Skeletal muscle cell (primary cell): Measurements from ENCODE around the gene VPS35.

ENCODE experiments used
- DNase-seq: peaks from one replicate; pipeline ENCODE4 v3.0.0-alpha.2; 2010; ENCODE audit warnings: low read depth
- H3K4me3 ChIP-seq: 2 replicates; pipeline ENCODE4 v1.5.1; 2011; ENCODE audit warnings: low read depth, mild to moderate bottlenecking, control low read depth, low read length, moderate library complexity

VPS35 gene

DNA sequence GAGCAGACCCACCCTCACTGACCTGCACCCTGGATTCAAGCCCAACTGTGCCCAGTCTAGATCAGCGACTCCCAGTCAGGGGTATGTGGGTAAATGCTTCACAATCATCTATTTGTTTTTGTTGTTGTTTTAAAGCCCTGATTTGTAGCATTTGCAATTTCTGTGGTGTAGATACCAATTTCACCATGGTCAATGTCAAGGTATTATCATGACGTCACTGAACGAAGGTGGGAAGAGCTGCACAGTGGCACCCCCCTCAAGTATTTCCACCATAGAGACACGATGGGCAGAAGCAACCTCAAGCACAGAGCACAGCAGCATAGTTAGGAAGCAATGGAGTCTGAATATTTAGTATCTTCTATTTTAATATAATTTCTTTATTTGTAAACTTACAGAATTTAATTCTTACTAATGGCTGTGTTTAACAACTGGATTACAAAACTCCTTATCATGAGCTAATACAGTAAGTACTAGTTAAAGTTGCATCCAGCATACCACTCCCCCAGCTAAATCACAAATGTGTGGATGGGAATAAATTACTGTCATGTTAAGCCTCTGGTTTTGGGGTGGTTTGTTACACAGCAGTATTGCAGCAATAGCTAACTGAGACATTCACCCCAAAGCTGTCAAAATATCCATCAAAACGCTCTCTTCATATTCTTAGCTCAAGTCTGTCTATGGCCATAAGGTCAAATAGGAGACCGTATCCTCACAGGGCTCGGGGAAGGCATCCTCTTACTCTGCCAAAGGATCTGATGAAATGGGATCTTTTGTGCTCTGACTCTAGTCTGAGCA, 26.0 kb upstream of the VPS35 start:
- no peak overlapping the region for H3K4me3 ChIP-seq
- DNase-seq, result no peak

DNA sequence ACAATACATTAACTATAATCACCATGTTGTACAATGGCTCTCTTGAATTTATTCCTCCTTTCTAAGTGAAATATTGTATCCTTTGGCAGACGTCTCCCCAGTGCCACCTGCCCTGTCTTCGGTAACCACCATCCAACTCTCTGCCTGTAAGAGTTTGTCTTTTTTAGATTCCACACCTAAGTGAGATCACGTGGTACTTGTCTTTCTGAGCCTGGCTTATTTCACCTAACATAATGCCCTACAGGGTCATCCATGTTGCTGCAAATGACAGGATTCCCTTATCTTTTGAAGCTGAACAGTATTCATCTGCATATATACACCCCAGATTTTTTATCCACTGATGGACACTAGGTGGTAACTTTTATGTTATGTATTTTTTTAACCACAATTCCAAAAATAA, 24.7 kb upstream of the VPS35 start:
- H3K4me3 ChIP-seq, result no peak overlapping the region
- DNase-seq, result no peak

DNA sequence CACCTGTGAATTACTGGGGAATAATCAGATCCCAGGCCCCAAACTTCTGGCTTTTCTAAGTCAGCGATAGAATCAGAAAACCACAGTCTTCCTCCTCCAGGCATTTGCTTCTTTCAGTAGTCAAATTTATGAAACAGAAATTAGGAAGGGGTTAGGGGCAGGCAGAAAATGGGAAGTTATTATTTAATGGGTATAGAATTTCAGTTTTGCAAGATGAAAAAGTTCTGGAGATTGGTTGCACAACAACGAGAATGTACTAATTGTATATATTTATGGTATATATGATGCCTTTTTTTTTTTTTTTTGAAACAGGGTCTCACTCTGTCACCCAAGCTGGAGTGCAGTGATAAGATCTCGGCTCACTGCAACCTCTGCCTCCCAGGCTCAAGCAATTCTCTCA, 23.9 kb upstream of the VPS35 start:
- no peak for DNase-seq
- H3K4me3 ChIP-seq, result no peak overlapping the region

- DNase-seq, result no peak
- no peak overlapping the region for H3K4me3 ChIP-seq
These were observed 22.4 kb upstream of the VPS35 start for GRCh38 chr16:46711106-46712058.

GRCh38 chr16:46709469-46710005, 20.6 kb upstream of the VPS35 start:
- H3K4me3 ChIP-seq, result no peak overlapping the region
- DNase-seq, result no peak

DNA sequence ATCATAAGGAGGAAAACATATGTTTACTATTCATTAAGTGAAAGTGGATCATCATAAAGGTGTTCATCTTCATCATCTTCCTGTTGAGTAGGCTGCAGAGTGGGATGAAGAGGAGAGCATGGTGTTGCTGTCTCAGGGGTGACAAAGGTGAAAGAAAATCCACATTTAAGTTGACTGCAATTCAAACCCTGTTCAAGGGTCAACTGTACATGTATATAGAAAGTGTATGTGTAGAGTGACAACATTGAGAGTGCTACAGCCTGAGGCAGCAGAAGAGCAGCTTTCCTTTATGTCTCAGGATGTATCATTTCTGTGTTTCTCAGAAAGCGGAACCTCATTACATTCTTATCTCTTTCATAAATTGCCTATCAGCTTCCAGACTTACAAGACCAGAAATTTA, 17.7 kb upstream of the VPS35 start:
- no peak overlapping the region for H3K4me3 ChIP-seq
- DNase-seq, result no peak

DNA sequence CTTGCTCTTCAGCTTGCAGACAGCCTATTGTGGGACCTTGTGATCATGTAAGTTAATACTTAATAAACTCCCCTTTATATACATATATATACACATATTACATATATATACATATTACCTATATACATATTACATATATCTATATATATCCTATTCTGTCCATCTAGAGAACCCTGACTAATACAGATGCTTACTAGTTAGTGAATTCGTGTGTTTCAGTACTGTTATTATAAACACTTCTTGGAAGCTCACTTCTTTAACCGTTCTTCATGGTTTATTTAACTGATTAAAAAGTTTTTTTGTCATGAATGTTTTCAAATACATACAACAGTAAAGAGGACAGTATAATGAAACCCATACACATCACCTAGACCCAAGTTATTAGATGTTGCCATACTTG, 13.1 kb upstream of the VPS35 start:
- H3K4me3 ChIP-seq, result no peak overlapping the region
- DNase-seq, result no peak

DNA sequence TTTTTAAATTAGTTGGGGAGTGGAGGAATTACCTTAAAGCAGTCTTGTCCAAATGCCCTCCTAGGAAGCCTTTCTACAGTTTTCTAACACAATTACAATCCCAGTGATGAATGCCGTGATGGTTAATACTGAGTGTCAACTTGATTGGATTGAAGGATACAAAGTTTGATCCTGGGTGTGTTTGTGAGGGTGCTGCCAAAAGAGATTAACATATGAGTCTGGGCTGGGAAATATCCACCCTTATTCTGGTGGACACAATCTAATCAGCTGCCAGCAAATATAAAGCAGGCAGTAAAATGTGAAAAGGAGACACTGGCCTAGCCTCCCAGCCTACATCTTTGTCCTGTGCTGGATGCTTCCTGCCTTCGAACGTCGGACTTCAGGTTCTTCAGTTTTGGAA, 12.6 kb upstream of the VPS35 start:
- H3K4me3 ChIP-seq, result no peak overlapping the region
- DNase-seq, result no peak

DNA sequence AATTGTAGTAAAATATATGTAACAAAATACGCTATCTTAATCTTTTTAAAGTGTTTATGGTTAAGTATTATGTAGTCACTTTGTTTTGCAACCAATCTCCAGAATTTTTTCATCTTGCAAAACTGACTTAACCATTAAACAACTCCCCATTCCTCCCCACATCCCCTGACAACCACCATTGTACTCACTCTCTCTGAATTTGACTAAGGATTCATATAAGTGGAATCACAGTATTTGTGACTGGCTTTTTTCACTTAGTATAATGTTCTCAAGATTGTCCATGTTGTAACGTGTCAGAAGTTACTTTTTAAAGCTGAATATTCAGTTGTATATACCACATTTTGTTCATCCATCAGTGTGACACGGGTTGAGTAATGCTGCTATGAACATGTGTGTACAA, 11.1 kb upstream of the VPS35 start:
- H3K4me3 ChIP-seq, result no peak overlapping the region
- DNase-seq, result no peak

DNA sequence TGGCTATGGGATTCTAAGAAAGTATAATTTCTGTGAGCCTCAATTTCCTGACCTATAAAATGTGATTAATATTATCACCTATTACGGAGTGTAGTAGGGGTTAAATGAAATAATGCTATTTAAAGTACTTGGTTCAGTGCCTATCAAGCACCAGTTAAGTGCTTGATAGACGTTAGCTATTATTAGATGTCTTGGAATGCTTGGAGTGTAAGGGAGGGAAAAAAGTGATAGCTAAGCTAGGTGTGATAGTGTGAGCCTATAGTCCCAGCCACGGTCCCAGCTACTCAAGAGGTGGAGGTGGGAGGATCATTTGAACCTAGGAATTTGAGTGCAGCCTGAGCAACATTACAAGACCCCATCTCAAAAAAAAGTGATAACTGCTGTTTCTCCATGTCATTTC, 8.0 kb upstream of the VPS35 start:
- DNase-seq, result no peak
- H3K4me3 ChIP-seq, result no peak overlapping the region

- no peak for DNase-seq
- H3K4me3 ChIP-seq, result no peak overlapping the region
These were observed 7.0 kb upstream of the VPS35 start for GRCh38 chr16:46695937-46696336.

GRCh38 chr16:46693598-46693997, 4.6 kb upstream of the VPS35 start:
- DNase-seq, result no peak
- no peak overlapping the region for H3K4me3 ChIP-seq

DNA sequence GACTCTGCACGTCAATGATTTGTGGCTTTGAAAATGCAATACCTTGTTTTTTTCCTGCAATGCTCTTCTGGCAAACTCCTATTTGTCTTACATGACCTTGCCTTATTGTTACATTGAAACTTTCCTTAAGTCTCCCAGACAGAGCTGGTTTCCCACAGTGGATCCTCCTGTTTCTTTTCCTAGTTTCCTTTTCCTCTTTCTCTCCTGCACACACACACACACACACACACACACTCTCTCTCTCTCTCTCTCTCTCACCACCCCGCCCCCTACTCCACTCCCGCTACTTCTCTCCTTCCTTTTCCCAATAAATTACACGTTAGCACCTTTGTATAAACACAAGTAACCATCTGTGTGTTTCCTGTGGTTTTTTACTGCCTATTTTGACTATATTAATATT, 2.7 kb upstream of the VPS35 start:
- H3K4me3 ChIP-seq, result no peak overlapping the region
- DNase-seq, result no peak

GRCh38 chr16:46690281-46691178, 1.6 kb upstream of the VPS35 start:
- H3K4me3 ChIP-seq, result peak overlapping the region; percentile 86
- no peak for DNase-seq

DNA sequence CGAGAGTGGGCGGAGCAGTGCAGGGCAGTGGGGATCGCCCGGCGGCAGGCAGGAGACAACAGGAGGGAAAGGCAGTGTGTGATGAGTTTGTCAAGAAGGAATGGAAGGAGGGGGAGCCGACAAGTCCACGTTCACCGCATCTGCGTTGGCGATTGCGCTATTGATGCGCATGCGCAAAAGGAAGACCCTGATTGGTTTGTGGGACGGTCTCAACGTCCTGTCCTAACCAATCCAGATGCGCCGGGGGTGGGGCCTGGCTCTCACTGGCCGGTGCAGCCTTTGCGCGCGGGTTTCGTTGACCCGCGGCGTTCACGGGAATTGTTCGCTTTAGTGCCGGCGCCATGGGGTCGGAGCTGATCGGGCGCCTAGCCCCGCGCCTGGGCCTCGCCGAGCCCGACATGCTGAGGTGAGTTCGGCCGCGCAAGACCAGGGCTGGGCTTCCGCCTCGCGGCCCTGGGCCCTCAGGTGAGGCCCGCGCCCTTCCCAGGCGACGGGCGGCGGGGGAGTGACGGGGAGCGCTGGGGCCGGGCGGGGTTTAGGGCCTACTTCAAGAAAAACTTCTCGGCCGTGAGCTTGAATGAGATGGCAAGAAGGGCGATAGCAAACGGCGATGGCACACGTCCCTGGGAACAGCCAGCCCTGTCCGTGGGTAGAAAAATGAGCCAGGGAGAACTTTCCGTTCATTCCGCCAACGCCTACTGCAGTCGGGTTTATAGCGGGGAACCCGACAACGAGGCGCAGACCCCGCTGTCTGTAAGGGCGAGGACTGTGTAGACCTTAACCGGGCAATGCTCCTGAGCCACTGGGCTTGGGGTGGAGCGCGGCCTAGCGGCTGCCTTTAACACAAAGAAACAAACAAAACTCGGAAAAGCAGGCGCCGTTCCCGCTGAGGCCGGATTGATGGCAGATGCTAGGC, 645 bp upstream of the VPS35 start, which contains the start of gene ORC6:
ORC6 (plus strand) TSS at position 295 of the 916 bp plus-strand sequence; CDS start at position 342, 47 bp downstream.
- H3K4me3 ChIP-seq, result peak within 1 kb of the TSS; percentile 86
- peak; percentile 81 for DNase-seq

- no peak for DNase-seq
- H3K4me3 ChIP-seq, result peak overlapping the region; percentile 86
These were observed 801 bp downstream of the VPS35 start for GRCh38 chr16:46688101-46688653.

GRCh38 chr16:46687486-46687885, 1.5 kb downstream of the VPS35 start:
- DNase-seq, result no peak
- H3K4me3 ChIP-seq, result peak overlapping the region; percentile 86
